WTC11 (cell line): ENCODE results near the gene PARM1. TPM values are rescaled to one million over a fixed set of nuclear protein-coding genes. Genes with fewer than 3 reads are reported as not detected.

Experiments
- ATAC-seq: fragments of 200-7000 bp; cut with Tn5 transposase; 2 replicates; pipeline ENCODE4 v1.10.0; 2021; ENCODE audit warnings: mild to moderate bottlenecking, moderate library complexity
- CTCF ChIA-PET: fragments of 300-600 bp; sonication (Branson Sonifier 250); formaldehyde crosslinking; loops from one replicate; lab custom pipeline; 2021; ENCODE audit warnings: antibody characterized with exemption; lab: Charles Lee
- POLR2A ChIA-PET: fragments of 350-600 bp; sonication (Branson Sonifier 250); formaldehyde crosslinking; loops from one replicate; lab custom pipeline; 2021; ENCODE audit warnings: antibody characterized with exemption; lab: Charles Lee
- DNase-seq: peaks from one replicate; pipeline ENCODE4 v3.0.0; 2021; ENCODE audit warnings: low spot score
- H3K27ac Mint-ChIP-seq: 2 replicates; pipeline ENCODE4 v1.8.0; 2021; ENCODE audit warnings: mixed read lengths
- H3K27me3 Mint-ChIP-seq: 2 replicates; pipeline ENCODE4 v1.8.0; 2021; ENCODE audit warnings: low read depth, mild to moderate bottlenecking, moderate library complexity, mixed read lengths
- H3K36me3 Mint-ChIP-seq: 2 replicates; pipeline ENCODE4 v1.8.0; 2021; ENCODE audit warnings: mixed read lengths
- H3K4me1 Mint-ChIP-seq: 2 replicates; pipeline ENCODE4 v1.8.0; 2022; ENCODE audit warnings: mixed read lengths
- H3K4me3 Mint-ChIP-seq: 2 replicates; pipeline ENCODE4 v1.8.0; 2021; ENCODE audit warnings: mild to moderate bottlenecking, moderate library complexity, mixed read lengths
- H3K9me3 Mint-ChIP-seq: 2 replicates; pipeline ENCODE4 v1.8.0; 2021; ENCODE audit warnings: mixed read lengths
- ATF1 ChIP-seq: sonication (generic); formaldehyde crosslinking; IDR thresholded peaks from 2 replicates; pipeline ENCODE4 v1.8.1; 2023; ENCODE audit warnings: mild to moderate bottlenecking, moderate library complexity, missing genetic modification reagents
- ESRRA ChIP-seq: sonication (generic); formaldehyde crosslinking; IDR thresholded peaks from 2 replicates; pipeline ENCODE4 v1.8.1; 2022; ENCODE audit warnings: mild to moderate bottlenecking, missing genetic modification reagents, borderline replicate concordance
- FOXP1 ChIP-seq: sonication (generic); formaldehyde crosslinking; IDR thresholded peaks from 2 replicates; pipeline ENCODE4 v1.8.0; 2022; ENCODE audit warnings: missing genetic modification reagents, mild to moderate bottlenecking, moderate library complexity, borderline replicate concordance
- GRHL2 ChIP-seq: fragments of 250-450 bp; sonication (Bioruptor Pico); IDR thresholded peaks from 2 replicates; pipeline ENCODE4 v1.8.0; 2022; ENCODE audit warnings: mild to moderate bottlenecking, moderate library complexity; ENCODE audit not compliant: insufficient replicate concordance, severe bottlenecking
- NR1H2 ChIP-seq: sonication (generic); formaldehyde crosslinking; IDR thresholded peaks from 2 replicates; pipeline ENCODE4 v1.9.0; 2021; ENCODE audit warnings: mild to moderate bottlenecking, moderate library complexity, missing genetic modification reagents
- OVOL2 ChIP-seq: fragments of 250-450 bp; sonication (Bioruptor Pico); IDR thresholded peaks from 2 replicates; pipeline ENCODE4 v1.9.0; 2021; ENCODE audit warnings: mild to moderate bottlenecking, borderline replicate concordance
- RORB ChIP-seq: fragments of 250-450 bp; sonication (Bioruptor Pico); IDR thresholded peaks from 2 replicates; pipeline ENCODE4 v1.9.0; 2021; ENCODE audit warnings: mild to moderate bottlenecking
- ZNF138 ChIP-seq: sonication (generic); formaldehyde crosslinking; conservative IDR thresholded peaks from 2 replicates; pipeline ENCODE4 v1.8.1; 2022; ENCODE audit warnings: mild to moderate bottlenecking, moderate library complexity, missing genetic modification reagents
- total RNA-seq: library from RNA; stranded (reverse); gene quantifications from 3 replicates; pipeline ENCODE4 v1.2.3, GENCODE V29; 2021
- TF ChIP-seq, protein P1 (sequence below): sonication (generic); formaldehyde crosslinking; IDR thresholded peaks from 2 replicates; pipeline ENCODE4 v1.8.0; 2023; ENCODE audit warnings: mild to moderate bottlenecking, missing genetic modification reagents
- TF ChIP-seq, protein P2 (sequence below): sonication (generic); formaldehyde crosslinking; IDR thresholded peaks from 2 replicates; pipeline ENCODE4 v1.8.1; 2022; ENCODE audit warnings: mild to moderate bottlenecking, moderate library complexity, missing genetic modification reagents
- TF ChIP-seq, protein P3 (sequence below): sonication (generic); formaldehyde crosslinking; conservative IDR thresholded peaks from 2 replicates; pipeline ENCODE4 v1.8.1; 2023; ENCODE audit warnings: mild to moderate bottlenecking, low read depth, missing genetic modification reagents, moderate library complexity
- TF ChIP-seq, protein P4 (sequence below): sonication (generic); formaldehyde crosslinking; IDR thresholded peaks from 2 replicates; pipeline ENCODE4 v1.8.0; 2022; ENCODE audit warnings: missing genetic modification reagents
- TF ChIP-seq, protein P5 (sequence below): sonication (generic); formaldehyde crosslinking; IDR thresholded peaks from 2 replicates; pipeline ENCODE4 v1.8.0; 2022; ENCODE audit warnings: mild to moderate bottlenecking, missing genetic modification reagents
- TF ChIP-seq, protein P6 (sequence below): sonication (generic); formaldehyde crosslinking; IDR thresholded peaks from 2 replicates; pipeline ENCODE4 v1.8.1; 2023; ENCODE audit warnings: mild to moderate bottlenecking, missing genetic modification reagents
- TF ChIP-seq, protein P7 (sequence below): sonication (generic); formaldehyde crosslinking; IDR thresholded peaks from 2 replicates; pipeline ENCODE4 v1.8.1; 2022; ENCODE audit warnings: missing genetic modification reagents, borderline replicate concordance
- TF ChIP-seq, protein P8 (sequence below): sonication (generic); formaldehyde crosslinking; IDR thresholded peaks from 2 replicates; pipeline ENCODE4 v1.8.1; 2023; ENCODE audit warnings: mild to moderate bottlenecking, missing genetic modification reagents
- TF ChIP-seq, protein P9 (sequence below): fragments of 250-450 bp; sonication (Bioruptor Pico); conservative IDR thresholded peaks from 2 replicates; pipeline ENCODE4 v1.9.0; 2021; ENCODE audit warnings: mild to moderate bottlenecking

The PARM1 gene
- total RNA-seq, 1 experiment from 2014 or later = 6.3 TPM

DNA sequence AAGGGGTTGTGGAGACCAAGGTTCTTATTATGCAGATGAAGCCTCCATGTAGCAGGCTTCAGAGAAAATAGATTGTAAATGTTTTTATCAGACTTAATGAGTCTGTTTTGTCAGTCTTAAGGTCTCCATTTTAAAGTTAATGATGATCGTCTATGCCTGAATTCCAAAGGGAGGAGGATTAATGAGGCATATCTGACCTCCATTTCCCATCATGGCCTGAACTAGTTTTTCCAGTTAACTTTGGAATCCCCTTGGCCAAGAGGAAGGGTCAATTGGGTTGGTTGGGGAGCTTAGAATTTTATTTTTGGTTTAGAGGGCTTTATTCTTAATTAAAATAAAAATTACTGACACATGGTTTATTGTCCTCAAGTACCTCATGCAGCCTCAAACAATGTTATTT is 6.9 kb upstream of the PARM1 start (continued):
- TF ChIP-seq, protein P1, sequence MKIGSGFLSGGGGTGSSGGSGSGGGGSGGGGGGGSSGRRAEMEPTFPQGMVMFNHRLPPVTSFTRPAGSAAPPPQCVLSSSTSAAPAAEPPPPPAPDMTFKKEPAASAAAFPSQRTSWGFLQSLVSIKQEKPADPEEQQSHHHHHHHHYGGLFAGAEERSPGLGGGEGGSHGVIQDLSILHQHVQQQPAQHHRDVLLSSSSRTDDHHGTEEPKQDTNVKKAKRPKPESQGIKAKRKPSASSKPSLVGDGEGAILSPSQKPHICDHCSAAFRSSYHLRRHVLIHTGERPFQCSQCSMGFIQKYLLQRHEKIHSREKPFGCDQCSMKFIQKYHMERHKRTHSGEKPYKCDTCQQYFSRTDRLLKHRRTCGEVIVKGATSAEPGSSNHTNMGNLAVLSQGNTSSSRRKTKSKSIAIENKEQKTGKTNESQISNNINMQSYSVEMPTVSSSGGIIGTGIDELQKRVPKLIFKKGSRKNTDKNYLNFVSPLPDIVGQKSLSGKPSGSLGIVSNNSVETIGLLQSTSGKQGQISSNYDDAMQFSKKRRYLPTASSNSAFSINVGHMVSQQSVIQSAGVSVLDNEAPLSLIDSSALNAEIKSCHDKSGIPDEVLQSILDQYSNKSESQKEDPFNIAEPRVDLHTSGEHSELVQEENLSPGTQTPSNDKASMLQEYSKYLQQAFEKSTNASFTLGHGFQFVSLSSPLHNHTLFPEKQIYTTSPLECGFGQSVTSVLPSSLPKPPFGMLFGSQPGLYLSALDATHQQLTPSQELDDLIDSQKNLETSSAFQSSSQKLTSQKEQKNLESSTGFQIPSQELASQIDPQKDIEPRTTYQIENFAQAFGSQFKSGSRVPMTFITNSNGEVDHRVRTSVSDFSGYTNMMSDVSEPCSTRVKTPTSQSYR (CRISPR knock-in tag) = no peak
- TF ChIP-seq, protein P2, sequence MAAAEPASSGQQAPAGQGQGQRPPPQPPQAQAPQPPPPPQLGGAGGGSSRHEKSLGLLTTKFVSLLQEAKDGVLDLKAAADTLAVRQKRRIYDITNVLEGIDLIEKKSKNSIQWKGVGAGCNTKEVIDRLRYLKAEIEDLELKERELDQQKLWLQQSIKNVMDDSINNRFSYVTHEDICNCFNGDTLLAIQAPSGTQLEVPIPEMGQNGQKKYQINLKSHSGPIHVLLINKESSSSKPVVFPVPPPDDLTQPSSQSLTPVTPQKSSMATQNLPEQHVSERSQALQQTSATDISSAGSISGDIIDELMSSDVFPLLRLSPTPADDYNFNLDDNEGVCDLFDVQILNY (CRISPR knock-in tag) = no peak
- no peak for TF ChIP-seq RORB (CRISPR knock-in tag)
- TF ChIP-seq, protein P3, sequence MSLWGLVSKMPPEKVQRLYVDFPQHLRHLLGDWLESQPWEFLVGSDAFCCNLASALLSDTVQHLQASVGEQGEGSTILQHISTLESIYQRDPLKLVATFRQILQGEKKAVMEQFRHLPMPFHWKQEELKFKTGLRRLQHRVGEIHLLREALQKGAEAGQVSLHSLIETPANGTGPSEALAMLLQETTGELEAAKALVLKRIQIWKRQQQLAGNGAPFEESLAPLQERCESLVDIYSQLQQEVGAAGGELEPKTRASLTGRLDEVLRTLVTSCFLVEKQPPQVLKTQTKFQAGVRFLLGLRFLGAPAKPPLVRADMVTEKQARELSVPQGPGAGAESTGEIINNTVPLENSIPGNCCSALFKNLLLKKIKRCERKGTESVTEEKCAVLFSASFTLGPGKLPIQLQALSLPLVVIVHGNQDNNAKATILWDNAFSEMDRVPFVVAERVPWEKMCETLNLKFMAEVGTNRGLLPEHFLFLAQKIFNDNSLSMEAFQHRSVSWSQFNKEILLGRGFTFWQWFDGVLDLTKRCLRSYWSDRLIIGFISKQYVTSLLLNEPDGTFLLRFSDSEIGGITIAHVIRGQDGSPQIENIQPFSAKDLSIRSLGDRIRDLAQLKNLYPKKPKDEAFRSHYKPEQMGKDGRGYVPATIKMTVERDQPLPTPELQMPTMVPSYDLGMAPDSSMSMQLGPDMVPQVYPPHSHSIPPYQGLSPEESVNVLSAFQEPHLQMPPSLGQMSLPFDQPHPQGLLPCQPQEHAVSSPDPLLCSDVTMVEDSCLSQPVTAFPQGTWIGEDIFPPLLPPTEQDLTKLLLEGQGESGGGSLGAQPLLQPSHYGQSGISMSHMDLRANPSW (CRISPR knock-in tag) = no peak
- TF ChIP-seq, protein P4, sequence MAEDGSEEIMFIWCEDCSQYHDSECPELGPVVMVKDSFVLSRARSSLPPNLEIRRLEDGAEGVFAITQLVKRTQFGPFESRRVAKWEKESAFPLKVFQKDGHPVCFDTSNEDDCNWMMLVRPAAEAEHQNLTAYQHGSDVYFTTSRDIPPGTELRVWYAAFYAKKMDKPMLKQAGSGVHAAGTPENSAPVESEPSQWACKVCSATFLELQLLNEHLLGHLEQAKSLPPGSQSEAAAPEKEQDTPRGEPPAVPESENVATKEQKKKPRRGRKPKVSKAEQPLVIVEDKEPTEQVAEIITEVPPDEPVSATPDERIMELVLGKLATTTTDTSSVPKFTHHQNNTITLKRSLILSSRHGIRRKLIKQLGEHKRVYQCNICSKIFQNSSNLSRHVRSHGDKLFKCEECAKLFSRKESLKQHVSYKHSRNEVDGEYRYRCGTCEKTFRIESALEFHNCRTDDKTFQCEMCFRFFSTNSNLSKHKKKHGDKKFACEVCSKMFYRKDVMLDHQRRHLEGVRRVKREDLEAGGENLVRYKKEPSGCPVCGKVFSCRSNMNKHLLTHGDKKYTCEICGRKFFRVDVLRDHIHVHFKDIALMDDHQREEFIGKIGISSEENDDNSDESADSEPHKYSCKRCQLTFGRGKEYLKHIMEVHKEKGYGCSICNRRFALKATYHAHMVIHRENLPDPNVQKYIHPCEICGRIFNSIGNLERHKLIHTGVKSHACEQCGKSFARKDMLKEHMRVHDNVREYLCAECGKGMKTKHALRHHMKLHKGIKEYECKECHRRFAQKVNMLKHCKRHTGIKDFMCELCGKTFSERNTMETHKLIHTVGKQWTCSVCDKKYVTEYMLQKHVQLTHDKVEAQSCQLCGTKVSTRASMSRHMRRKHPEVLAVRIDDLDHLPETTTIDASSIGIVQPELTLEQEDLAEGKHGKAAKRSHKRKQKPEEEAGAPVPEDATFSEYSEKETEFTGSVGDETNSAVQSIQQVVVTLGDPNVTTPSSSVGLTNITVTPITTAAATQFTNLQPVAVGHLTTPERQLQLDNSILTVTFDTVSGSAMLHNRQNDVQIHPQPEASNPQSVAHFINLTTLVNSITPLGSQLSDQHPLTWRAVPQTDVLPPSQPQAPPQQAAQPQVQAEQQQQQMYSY = no peak
- TF ChIP-seq ESRRA (CRISPR knock-in tag) = no peak
- TF ChIP-seq ZNF138 = no peak
- TF ChIP-seq, protein P5, sequence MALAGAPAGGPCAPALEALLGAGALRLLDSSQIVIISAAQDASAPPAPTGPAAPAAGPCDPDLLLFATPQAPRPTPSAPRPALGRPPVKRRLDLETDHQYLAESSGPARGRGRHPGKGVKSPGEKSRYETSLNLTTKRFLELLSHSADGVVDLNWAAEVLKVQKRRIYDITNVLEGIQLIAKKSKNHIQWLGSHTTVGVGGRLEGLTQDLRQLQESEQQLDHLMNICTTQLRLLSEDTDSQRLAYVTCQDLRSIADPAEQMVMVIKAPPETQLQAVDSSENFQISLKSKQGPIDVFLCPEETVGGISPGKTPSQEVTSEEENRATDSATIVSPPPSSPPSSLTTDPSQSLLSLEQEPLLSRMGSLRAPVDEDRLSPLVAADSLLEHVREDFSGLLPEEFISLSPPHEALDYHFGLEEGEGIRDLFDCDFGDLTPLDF = no peak

DNA sequence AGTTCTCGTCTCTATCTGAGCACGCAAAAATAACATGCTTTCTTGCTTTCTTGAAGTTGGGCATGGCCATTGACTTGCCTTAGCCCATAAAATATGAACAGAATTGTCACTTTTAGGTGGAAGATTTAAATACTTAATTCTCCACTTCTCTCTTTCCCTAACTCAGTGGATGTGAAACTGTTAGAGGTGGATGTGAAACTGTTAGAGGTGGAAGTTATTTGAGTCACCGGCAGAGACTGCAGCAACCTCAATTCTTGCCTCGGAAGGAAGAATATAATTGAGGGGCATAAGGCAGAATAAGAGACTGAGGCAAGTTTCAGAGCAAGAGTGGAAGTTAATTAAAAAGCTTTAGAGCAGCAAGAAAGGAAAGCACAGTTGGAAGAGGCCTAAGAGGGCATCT is 2.8 kb upstream of the PARM1 start:
- no peaks in the 10 kb centered on the region for H3K36me3 Mint-ChIP-seq
- ChIA-PET CTCF (no interaction called here), POLR2A (no interaction called here)
- DNase-seq (no peak), ATAC-seq (no peak)
- H3K9me3 Mint-ChIP-seq = peaks cover 9% of the 10 kb centered on the region; the same call in 1 of the 2 replicates
- H3K27ac Mint-ChIP-seq = no peak overlapping the region
- peaks cover 26% of the 10 kb centered on the region for H3K27me3 Mint-ChIP-seq
- H3K4me1 Mint-ChIP-seq = peaks cover 46% of the 10 kb centered on the region
- H3K4me3 Mint-ChIP-seq = no peak overlapping the region
- TF ChIP-seq, protein P6, sequence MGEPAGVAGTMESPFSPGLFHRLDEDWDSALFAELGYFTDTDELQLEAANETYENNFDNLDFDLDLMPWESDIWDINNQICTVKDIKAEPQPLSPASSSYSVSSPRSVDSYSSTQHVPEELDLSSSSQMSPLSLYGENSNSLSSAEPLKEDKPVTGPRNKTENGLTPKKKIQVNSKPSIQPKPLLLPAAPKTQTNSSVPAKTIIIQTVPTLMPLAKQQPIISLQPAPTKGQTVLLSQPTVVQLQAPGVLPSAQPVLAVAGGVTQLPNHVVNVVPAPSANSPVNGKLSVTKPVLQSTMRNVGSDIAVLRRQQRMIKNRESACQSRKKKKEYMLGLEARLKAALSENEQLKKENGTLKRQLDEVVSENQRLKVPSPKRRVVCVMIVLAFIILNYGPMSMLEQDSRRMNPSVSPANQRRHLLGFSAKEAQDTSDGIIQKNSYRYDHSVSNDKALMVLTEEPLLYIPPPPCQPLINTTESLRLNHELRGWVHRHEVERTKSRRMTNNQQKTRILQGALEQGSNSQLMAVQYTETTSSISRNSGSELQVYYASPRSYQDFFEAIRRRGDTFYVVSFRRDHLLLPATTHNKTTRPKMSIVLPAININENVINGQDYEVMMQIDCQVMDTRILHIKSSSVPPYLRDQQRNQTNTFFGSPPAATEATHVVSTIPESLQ (CRISPR knock-in tag) = no peak
- TF ChIP-seq, protein P7, sequence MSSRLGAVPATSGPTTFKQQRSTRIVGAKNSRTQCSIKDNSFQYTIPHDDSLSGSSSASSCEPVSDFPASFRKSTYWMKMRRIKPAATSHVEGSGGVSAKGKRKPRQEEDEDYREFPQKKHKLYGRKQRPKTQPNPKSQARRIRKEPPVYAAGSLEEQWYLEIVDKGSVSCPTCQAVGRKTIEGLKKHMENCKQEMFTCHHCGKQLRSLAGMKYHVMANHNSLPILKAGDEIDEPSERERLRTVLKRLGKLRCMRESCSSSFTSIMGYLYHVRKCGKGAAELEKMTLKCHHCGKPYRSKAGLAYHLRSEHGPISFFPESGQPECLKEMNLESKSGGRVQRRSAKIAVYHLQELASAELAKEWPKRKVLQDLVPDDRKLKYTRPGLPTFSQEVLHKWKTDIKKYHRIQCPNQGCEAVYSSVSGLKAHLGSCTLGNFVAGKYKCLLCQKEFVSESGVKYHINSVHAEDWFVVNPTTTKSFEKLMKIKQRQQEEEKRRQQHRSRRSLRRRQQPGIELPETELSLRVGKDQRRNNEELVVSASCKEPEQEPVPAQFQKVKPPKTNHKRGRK (CRISPR knock-in tag) = no peak
- TF ChIP-seq NR1H2 (CRISPR knock-in tag) (no peak), OVOL2 (no peak), FOXP1 (CRISPR knock-in tag) (no peak), GRHL2 (CRISPR knock-in tag) (no peak), ATF1 (CRISPR knock-in tag) (no peak)
- TF ChIP-seq, protein P8, sequence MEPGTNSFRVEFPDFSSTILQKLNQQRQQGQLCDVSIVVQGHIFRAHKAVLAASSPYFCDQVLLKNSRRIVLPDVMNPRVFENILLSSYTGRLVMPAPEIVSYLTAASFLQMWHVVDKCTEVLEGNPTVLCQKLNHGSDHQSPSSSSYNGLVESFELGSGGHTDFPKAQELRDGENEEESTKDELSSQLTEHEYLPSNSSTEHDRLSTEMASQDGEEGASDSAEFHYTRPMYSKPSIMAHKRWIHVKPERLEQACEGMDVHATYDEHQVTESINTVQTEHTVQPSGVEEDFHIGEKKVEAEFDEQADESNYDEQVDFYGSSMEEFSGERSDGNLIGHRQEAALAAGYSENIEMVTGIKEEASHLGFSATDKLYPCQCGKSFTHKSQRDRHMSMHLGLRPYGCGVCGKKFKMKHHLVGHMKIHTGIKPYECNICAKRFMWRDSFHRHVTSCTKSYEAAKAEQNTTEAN (CRISPR knock-in tag) = no peak
- TF ChIP-seq, protein P9, sequence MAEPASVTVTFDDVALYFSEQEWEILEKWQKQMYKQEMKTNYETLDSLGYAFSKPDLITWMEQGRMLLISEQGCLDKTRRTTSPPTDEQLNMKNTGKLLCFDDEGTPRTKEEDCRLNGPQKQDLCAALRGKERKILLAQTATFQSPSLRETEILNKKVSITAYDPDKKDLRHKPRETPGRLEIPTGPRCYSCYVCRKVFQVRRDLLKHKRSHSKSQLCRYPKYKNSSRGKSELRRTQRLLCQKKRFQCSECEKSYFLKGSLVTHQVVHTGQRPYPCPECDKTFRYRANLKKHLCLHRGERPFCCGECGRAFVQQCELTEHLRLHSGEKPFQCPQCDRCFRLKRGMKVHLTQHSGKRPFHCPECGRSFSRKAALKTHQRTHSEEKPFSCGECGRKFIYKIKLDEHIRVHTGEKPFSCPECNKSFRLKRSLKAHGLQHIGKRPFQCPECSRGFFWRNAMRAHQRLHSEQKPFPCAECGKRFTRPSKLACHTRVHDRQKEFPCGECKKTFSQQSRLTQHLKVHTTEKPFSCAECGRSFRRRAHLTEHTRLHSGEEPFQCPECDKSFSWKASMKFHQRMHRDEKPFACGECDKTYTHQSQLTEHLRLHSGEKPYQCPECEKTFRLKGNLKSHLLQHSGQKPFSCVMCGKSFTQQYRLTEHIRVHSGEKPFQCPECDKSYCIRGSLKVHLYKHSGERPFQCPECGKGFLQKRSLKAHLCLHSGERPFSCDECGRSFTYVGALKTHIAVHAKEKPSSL (CRISPR knock-in tag) = no peak
